Iris pigment epithelial cell (primary cell): Measurements from ENCODE around the gene NANP.

ENCODE experiments used
- DNase-seq: peaks from one replicate; pipeline ENCODE4 v3.0.0-alpha.2; 2011; ENCODE audit warnings: low read depth

The NANP gene

GRCh38 chr20:25571240-25571639 lies 52.6 kb downstream of the NANP start:
- no peak for DNase-seq

- no peak for DNase-seq
Observed at GRCh38 chr20:25570148-25570530, 53.7 kb downstream of the NANP start.

GRCh38 chr20:25567286-25567685 lies 56.5 kb downstream of the NANP start:
- no peak for DNase-seq

- DNase-seq: no peak
Observed at GRCh38 chr20:25566821-25567220, 57.0 kb downstream of the NANP start.

DNA sequence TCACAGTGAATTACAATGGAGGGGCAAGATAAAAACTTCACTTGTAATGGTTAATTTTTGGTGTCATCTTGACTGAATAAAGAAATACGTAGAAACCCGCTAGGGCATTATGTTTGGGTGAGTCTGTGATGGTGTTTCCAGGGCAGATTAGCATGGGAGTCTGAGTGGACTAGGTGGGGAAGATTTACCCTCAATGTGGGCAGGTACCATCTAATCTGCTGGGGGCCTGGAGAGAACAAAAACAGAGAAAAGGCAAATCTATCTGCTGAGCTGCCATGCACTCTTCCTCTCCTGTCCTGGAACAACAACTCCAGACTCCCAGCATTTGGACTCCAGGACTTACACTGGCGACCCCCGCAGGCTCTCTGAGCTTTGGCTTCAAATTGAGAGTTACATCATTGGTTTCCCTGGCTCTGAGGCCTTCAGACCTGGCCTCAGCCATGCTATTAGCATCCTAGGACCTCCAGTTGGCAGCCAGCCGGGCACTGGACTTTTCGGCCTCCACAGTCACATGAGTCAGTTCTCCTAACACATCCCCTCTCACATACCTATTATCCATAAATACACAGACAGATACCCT lies 58.1 kb downstream of the NANP start:
- DNase-seq: no peak

DNA sequence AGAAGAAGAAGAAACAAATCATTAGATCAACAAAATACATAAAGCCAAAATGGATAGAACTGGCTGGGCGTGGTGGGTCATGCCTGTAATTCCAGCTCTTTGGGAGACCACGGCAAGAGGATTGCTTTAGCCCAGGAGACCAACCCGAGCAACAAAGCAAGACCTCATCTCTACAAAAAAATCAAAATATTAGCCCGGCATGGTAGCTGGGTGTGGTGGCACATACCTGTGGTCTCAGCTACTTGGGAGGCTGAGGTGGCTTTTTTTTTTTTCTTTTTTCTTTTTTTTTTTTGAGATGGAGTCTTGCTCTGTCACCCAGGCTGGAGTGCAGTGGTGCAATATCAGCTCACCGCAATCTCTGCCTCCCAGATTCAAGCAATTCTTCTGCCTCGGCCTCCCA lies 59.9 kb downstream of the NANP start:
- DNase-seq: no peak

DNA sequence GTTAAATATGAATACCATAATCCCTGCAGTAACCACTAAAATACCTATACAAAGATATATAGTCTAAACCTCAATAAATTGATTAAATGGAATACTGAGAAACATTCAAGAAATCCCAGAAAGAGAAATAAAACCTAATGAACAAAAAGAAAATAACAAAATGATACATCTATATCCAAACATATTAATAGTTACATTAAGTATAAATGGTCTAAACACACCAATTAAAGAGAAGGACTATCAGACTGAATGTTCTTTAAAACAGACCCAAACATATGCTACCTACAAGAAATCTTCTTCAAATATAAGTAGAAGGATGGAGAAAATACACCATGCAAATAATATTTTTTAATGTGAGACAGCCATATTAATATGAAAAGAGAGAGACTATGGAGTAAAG lies 60.5 kb downstream of the NANP start:
- no peak for DNase-seq
